ENCODE data around the gene ANXA4. TPM values are rescaled to one million over a fixed set of nuclear protein-coding genes. Genes with fewer than 3 reads are reported as not detected.

ANXA4 gene
- polyA plus RNA-seq, 2 donors, result 25.7 to 57.0 TPM

DNA sequence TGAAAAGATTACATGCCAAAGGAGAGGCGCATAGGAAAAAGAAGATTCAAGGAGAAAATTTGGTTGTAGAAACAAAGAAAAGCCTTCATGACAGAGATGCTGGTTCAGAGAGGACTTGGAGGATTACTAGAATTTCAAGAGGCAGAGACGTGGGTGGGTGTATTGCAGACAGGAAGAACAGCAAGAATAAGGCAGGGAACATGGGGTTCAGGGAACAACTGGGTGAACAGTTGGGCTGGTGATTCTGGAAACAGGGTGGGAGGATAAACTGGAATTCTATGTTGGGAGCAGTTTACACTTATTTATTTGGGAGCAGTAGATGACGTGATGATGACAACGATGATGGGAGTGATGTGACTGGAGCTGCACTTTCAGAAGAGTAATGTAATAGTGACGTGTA lies 69.1 kb downstream of the ANXA4 start:
- Histone ChIP-seq H3K9me3 (ENCODE audit: control insufficient read depth in 2 of 2, insufficient read depth in 1 of 2, low read depth in 1 of 2, low read length in 1 of 2) (no peaks in the 10 kb centered on the region), H3K36me3 (ENCODE audit: control insufficient read depth in 2 of 2, insufficient read depth in 2 of 2, low read length in 1 of 2) (peaks cover 12 to 15% of the 10 kb centered on the region in 2 donors), H3K27me3 (ENCODE audit: control insufficient read depth in 1 of 2, insufficient read depth in 2 of 2, low read length in 2 of 2) (no peaks in the 10 kb centered on the region), H3K27ac (ENCODE audit: low read depth in 2 of 2, low read length in 1 of 2) (no peak overlapping the region), H3K4me1 (ENCODE audit: control insufficient read depth in 2 of 2, insufficient read depth in 2 of 2, low read length in 1 of 2) (no peaks in the 10 kb centered on the region), H3K4me3 (ENCODE audit: low read depth in 1 of 2, low read length in 2 of 2) (no peak overlapping the region)
- WGBS, 2 donors, result 87 to 90% methylated on average over 5 of the region's 5 CpGs

DNA sequence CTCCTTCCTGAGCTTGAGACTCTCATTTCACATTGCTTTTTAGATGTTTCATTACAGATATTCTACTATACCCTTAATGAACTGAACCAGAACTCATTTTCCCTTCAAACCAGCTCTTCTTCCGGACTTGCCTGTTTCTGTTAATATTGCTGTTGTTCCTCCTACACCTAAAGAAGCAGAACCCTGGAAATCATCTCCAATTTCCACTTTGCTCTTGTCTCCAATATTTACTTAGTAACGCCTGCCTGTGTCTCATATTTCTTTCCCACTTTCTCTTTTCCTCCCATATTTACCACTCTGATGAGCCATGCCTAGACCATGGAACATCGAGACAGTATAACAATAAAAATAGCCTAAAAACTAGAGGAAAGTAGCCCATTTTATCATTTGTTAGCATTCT lies 69.7 kb downstream of the ANXA4 start:
- WGBS, 2 donors, result 87 to 88% methylated on average over 3 of the region's 3 CpGs
- Histone ChIP-seq H3K27ac (ENCODE audit: low read depth in 2 of 2, low read length in 1 of 2) (no peak overlapping the region), H3K9me3 (ENCODE audit: control insufficient read depth in 2 of 2, insufficient read depth in 1 of 2, low read depth in 1 of 2, low read length in 1 of 2) (no peaks in the 10 kb centered on the region), H3K36me3 (ENCODE audit: control insufficient read depth in 2 of 2, insufficient read depth in 2 of 2, low read length in 1 of 2) (peaks cover 8 to 10% of the 10 kb centered on the region in 2 donors), H3K27me3 (ENCODE audit: control insufficient read depth in 1 of 2, insufficient read depth in 2 of 2, low read length in 2 of 2) (no peaks in the 10 kb centered on the region), H3K4me3 (ENCODE audit: low read depth in 1 of 2, low read length in 2 of 2) (no peak overlapping the region), H3K4me1 (ENCODE audit: control insufficient read depth in 2 of 2, insufficient read depth in 2 of 2, low read length in 1 of 2) (no peaks in the 10 kb centered on the region)

DNA sequence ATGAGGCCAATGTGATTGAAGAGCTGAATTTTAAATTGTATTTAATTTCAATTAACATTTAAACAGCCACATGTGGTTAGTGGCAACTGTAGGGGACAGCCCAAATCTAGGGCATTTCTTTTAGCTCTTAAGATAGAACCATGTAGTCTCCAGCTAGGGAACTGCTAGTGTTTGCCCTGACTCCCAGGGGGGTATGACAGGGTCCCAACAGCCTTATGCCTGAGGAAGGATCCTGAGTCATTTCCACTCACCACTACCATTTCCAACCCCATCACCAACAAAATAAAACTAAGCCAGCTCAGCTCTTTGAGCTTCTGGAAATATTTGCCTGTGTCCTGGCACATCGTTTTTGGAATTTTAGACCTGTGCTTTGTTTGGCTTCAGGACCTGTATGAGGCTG lies 73.8 kb downstream of the ANXA4 start:
- Histone ChIP-seq H3K27ac (ENCODE audit: low read depth in 2 of 2, low read length in 1 of 2) (no peak overlapping the region), H3K27me3 (ENCODE audit: control insufficient read depth in 1 of 2, insufficient read depth in 2 of 2, low read length in 2 of 2) (no peaks in the 10 kb centered on the region), H3K36me3 (ENCODE audit: control insufficient read depth in 2 of 2, insufficient read depth in 2 of 2, low read length in 1 of 2) (peaks cover 2 to 8% of the 10 kb centered on the region in 2 donors), H3K4me3 (ENCODE audit: low read depth in 1 of 2, low read length in 2 of 2) (no peak overlapping the region), H3K4me1 (ENCODE audit: control insufficient read depth in 2 of 2, insufficient read depth in 2 of 2, low read length in 1 of 2) (no peaks in the 10 kb centered on the region), H3K9me3 (ENCODE audit: control insufficient read depth in 2 of 2, insufficient read depth in 1 of 2, low read depth in 1 of 2, low read length in 1 of 2) (no peaks in the 10 kb centered on the region)
- WGBS, 2 donors, result 44 to 57% methylated on average over 1 of the region's 1 CpG

DNA sequence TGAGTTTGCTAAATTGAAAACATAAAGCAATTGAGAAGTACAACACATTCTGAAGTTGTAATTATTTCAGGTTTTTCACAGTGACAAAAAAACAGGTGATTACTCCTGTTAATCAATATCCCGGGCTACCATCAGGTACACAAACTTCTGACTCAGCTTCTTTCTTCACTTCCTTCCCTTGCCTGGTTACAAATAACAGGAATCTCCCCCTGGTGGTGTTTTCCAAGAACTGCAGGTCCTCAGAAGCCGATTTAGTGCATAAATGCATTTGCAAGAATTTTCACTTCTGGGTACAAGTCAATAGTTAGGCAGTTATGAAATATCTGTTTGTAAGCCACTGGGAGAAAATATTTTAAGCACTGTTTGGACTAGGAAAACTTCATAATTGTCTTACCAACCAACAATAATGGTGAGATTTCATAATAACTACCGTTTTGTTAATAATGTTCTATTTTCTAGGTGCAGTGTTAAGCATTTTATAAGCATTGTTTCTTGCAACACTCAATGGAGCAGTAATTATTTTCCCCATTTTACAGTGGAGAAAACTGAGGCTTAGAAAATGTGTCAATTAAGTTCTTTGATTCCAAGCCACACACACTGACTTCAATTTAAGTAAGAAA lies 75.1 kb downstream of the ANXA4 start:
- Histone ChIP-seq H3K9me3 (ENCODE audit: control insufficient read depth in 2 of 2, insufficient read depth in 1 of 2, low read depth in 1 of 2, low read length in 1 of 2) (no peaks in the 10 kb centered on the region), H3K27me3 (ENCODE audit: control insufficient read depth in 1 of 2, insufficient read depth in 2 of 2, low read length in 2 of 2) (no peaks in the 10 kb centered on the region), H3K27ac (ENCODE audit: low read depth in 2 of 2, low read length in 1 of 2) (no peak overlapping the region), H3K4me3 (ENCODE audit: low read depth in 1 of 2, low read length in 2 of 2) (no peak overlapping the region), H3K36me3 (ENCODE audit: control insufficient read depth in 2 of 2, insufficient read depth in 2 of 2, low read length in 1 of 2) (peaks cover 2 to 8% of the 10 kb centered on the region in 2 donors), H3K4me1 (ENCODE audit: control insufficient read depth in 2 of 2, insufficient read depth in 2 of 2, low read length in 1 of 2) (no peaks in the 10 kb centered on the region)
- 20 to 22% methylated on average over 3 of the region's 3 CpGs for WGBS, 2 donors

DNA sequence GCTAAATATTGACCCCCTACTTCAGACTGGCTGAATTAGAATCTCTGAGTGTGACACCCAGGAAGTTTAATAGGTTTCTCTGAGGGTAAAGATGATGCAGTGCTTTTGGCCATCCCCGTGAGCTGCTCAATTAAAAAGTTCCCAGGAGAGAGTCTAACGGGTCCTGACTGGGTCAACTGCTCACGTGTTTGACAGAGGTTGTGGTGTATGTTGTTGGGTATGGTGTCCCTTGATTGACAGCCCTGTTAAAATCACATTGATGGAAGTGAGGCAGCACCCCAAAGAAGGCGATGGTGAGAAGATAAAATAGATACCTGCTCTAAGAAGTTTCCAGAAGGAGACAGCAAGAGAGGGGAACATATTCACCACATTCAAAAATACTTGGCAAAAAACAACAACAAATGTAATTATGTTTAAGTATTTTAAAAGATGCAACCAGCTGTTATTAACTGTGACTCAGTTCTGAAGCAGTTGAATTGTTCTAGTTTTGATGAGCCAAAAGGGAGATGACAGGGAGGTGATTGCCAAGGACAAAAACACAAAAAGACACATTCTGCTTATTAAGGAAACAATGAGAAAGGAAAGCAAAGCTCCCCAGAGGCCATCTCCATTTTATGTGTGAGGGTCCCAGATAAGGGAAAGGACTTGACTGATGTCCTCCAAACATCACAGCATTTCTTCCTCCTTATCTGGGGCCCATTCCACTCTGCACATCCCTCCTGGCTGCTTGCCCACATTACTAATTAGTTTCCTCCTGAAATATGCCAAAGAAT lies 76.0 kb downstream of the ANXA4 start:
- Histone ChIP-seq H3K36me3 (ENCODE audit: control insufficient read depth in 2 of 2, insufficient read depth in 2 of 2, low read length in 1 of 2) (peaks cover 0 to 8% of the 10 kb centered on the region in 2 donors), H3K9me3 (ENCODE audit: control insufficient read depth in 2 of 2, insufficient read depth in 1 of 2, low read depth in 1 of 2, low read length in 1 of 2) (no peaks in the 10 kb centered on the region), H3K4me3 (ENCODE audit: low read depth in 1 of 2, low read length in 2 of 2) (no peak overlapping the region), H3K27me3 (ENCODE audit: control insufficient read depth in 1 of 2, insufficient read depth in 2 of 2, low read length in 2 of 2) (no peaks in the 10 kb centered on the region), H3K27ac (ENCODE audit: low read depth in 2 of 2, low read length in 1 of 2) (no peak overlapping the region), H3K4me1 (ENCODE audit: control insufficient read depth in 2 of 2, insufficient read depth in 2 of 2, low read length in 1 of 2) (no peaks in the 10 kb centered on the region)
- WGBS, 2 donors, result 85 to 86% methylated on average over 4 of the region's 4 CpGs

DNA sequence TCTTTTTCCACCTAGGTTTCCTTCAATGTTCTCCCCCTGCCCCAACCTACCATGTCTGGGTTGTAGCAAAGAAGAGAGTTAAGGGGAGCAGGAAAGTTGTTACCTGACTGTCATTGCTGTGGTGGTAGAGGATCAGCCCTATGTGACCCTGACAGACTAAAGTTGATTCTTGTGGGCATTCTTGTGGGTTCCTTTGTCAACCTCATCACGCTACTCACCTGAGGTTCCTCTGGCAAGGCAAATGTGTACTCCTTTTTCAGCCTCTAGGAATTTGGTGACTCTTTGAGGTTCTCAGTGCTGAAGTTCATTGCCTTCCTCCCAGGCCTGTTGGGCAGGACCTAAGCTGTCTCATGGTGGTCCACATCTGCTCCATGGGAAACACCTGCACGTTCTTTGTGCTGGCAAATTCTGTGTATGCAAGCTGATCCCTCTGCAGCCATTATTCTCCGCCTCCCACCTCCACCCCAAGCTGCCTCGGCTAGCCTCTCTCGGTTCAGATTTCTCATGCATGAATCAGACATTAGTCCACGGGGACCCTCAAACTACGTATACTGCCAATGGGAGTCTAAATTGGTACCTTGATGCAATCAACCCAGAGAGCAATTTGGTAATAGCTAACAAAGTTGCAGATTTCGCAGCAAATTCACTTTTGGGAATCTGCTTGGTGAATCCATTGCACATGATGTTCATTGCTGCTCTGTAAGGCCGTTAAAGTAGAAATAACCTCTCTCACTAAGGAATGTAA lies 86.0 kb downstream of the ANXA4 start:
- H3K27me3 ChIP-seq (ENCODE audit: control insufficient read depth in 1 of 2, insufficient read depth in 2 of 2, low read length in 2 of 2), result no peaks in the 10 kb centered on the region
- 83 to 88% methylated on average over 9 of the region's 9 CpGs for WGBS, 2 donors
- H3K27ac ChIP-seq (ENCODE audit: low read depth in 2 of 2, low read length in 1 of 2), result no peak overlapping the region
- H3K36me3 ChIP-seq (ENCODE audit: control insufficient read depth in 2 of 2, insufficient read depth in 2 of 2, low read length in 1 of 2), result no peaks in the 10 kb centered on the region
- H3K4me1 ChIP-seq (ENCODE audit: control insufficient read depth in 2 of 2, insufficient read depth in 2 of 2, low read length in 1 of 2), result no peaks in the 10 kb centered on the region
- H3K9me3 ChIP-seq (ENCODE audit: control insufficient read depth in 2 of 2, insufficient read depth in 1 of 2, low read depth in 1 of 2, low read length in 1 of 2), result no peaks in the 10 kb centered on the region
- no peak overlapping the region for H3K4me3 ChIP-seq (ENCODE audit: low read depth in 1 of 2, low read length in 2 of 2)

DNA sequence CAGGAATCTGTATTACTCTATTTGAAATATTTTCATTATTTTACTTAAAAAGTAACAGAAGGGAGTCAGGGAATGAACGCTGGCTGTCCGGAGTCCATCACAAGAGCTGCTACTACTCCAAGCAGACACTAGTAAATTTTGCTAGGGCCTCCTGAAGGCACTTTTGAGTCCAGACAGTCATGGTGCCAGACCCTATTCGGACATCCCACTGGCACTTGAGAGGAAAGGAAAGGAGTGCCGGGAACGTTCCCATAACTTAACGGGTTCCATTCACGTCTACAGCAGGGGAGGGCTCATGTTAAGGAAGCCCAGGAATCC lies 87.0 kb downstream of the ANXA4 start:
- H3K27ac ChIP-seq (ENCODE audit: low read depth in 2 of 2, low read length in 1 of 2), result peak overlapping the region; percentile 96 to 97
- H3K4me1 ChIP-seq (ENCODE audit: control insufficient read depth in 2 of 2, insufficient read depth in 2 of 2, low read length in 1 of 2), result no peaks in the 10 kb centered on the region
- no peaks in the 10 kb centered on the region for H3K36me3 ChIP-seq (ENCODE audit: control insufficient read depth in 2 of 2, insufficient read depth in 2 of 2, low read length in 1 of 2)
- H3K9me3 ChIP-seq (ENCODE audit: control insufficient read depth in 2 of 2, insufficient read depth in 1 of 2, low read depth in 1 of 2, low read length in 1 of 2), result no peaks in the 10 kb centered on the region
- peak overlapping the region; percentile 77 to 99 for H3K4me3 ChIP-seq (ENCODE audit: low read depth in 1 of 2, low read length in 2 of 2)
- no peaks in the 10 kb centered on the region for H3K27me3 ChIP-seq (ENCODE audit: control insufficient read depth in 1 of 2, insufficient read depth in 2 of 2, low read length in 2 of 2)
- 7 to 9% methylated on average over 7 of the region's 7 CpGs for WGBS, 2 donors

DNA sequence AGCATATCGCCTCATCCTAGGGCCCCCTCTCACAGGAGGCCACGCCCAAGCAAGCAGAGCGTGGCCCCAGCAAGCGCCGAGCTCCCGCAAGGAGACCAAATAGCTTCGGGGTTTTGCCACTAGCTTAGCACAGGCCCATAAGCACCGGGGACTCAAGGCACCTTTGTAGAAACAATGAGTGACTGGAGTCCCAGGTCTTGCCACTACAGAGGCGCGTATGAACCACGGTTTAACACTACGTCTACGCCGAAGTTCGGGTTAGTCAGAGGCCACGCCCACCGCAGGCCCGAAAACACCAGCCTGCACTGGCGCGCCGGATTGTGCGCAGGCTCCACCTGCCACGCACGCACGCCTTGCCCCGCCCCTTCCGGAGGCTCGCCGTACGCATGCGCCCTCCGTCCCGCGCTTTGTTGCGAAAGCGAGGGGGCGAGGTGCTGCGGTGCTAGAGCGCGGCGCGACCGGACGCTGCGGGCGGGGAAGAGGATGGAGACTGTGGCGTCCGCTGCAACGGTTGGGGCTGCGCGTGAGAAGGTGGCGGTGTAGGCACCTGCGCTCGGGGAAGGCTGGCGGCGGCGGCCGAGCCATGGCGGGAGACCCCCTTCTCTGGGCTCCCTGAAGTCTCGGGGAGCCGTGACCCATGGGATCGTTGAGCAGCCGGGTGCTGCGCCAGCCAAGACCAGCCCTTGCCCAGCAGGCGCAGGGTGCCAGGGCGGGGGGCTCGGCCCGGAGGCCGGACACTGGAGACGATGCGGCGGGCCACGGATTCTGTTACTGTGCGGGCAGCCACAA lies 87.5 kb downstream of the ANXA4 start, which contains the start of gene GMCL1:
GMCL1 (plus strand) TSS at position 405 of the 789 bp plus-strand sequence; CDS start at position 638, 233 bp downstream.
- 0 to 1% methylated on average over 71 to 74 of the region's 74 CpGs for WGBS, 2 donors
- Histone ChIP-seq H3K36me3 (ENCODE audit: control insufficient read depth in 2 of 2, insufficient read depth in 2 of 2, low read length in 1 of 2) (no peaks in the 10 kb centered on the region), H3K9me3 (ENCODE audit: control insufficient read depth in 2 of 2, insufficient read depth in 1 of 2, low read depth in 1 of 2, low read length in 1 of 2) (no peaks in the 10 kb centered on the region), H3K27me3 (ENCODE audit: control insufficient read depth in 1 of 2, insufficient read depth in 2 of 2, low read length in 2 of 2) (no peaks in the 10 kb centered on the region), H3K4me1 (ENCODE audit: control insufficient read depth in 2 of 2, insufficient read depth in 2 of 2, low read length in 1 of 2) (no peaks in the 10 kb centered on the region), H3K4me3 (ENCODE audit: low read depth in 1 of 2, low read length in 2 of 2) (peak within 1 kb of the TSS; percentile 77 to 99), H3K27ac (ENCODE audit: low read depth in 2 of 2, low read length in 1 of 2) (peak within 1 kb of the TSS; percentile 96 to 97)

Measured in esophagus (tissue), 2 donors.